Loucy (cell line): Measurements from ENCODE around the gene SPACA5.

Experiments used
- H2AFZ ChIP-seq: fragments of 200-600 bp; sonication (generic); 2 replicates; pipeline ENCODE4 v1.6.0; 2016; ENCODE audit warnings: antibody characterized with exemption, mild to moderate bottlenecking, low read length, moderate library complexity
- H3F3A ChIP-seq: fragments of 200-600 bp; 2 replicates; pipeline ENCODE4 v1.6.0; 2016; ENCODE audit warnings: antibody characterized with exemption, low read depth, mild to moderate bottlenecking
- H3K27me3 ChIP-seq: fragments of 200-600 bp; sonication (generic); 2 replicates; pipeline ENCODE4 v1.6.1; 2014; ENCODE audit warnings: low read length, mild to moderate bottlenecking; ENCODE audit not compliant: insufficient read depth, poor library complexity, severe bottlenecking
- H3K36me3 ChIP-seq: fragments of 200-600 bp; sonication (generic); 2 replicates; pipeline ENCODE4 v1.6.1; 2016; ENCODE audit warnings: low read length; ENCODE audit not compliant: insufficient read depth
- H3K4me1 ChIP-seq: fragments of 200-600 bp; sonication (generic); 2 replicates; pipeline ENCODE4 v1.5.1; 2014; ENCODE audit warnings: low read length, mild to moderate bottlenecking; ENCODE audit not compliant: insufficient read depth, poor library complexity, severe bottlenecking
- H3K4me2 ChIP-seq: fragments of 200-600 bp; sonication (generic); 2 replicates; pipeline ENCODE4 v1.6.0; 2014; ENCODE audit warnings: antibody characterized with exemption, low read length, low read depth, mild to moderate bottlenecking; ENCODE audit not compliant: poor library complexity, severe bottlenecking
- H3K4me3 ChIP-seq: fragments of 200-600 bp; sonication (generic); 2 replicates; pipeline ENCODE4 v1.5.1; 2014; ENCODE audit warnings: low read length, mild to moderate bottlenecking, mixed read lengths; ENCODE audit not compliant: poor library complexity, severe bottlenecking
- H3K79me2 ChIP-seq: fragments of 200-600 bp; sonication (generic); 2 replicates; pipeline ENCODE4 v1.6.1; 2014; ENCODE audit warnings: low read length; ENCODE audit not compliant: insufficient read depth
- H3K9ac ChIP-seq: fragments of 200-600 bp; sonication (generic); 2 replicates; pipeline ENCODE4 v1.6.0; 2014; ENCODE audit warnings: mild to moderate bottlenecking, low read depth, low read length, moderate library complexity; ENCODE audit not compliant: poor library complexity, severe bottlenecking
- H3K9me2 ChIP-seq: fragments of 200-600 bp; sonication (generic); replicated peaks from 2 replicates; pipeline ENCODE4 v1.6.1; 2016; ENCODE audit warnings: low read depth, low read length, mixed read lengths
- H3K9me3 ChIP-seq: fragments of 200-600 bp; sonication (generic); 2 replicates; pipeline ENCODE4 v1.6.1; 2014; ENCODE audit warnings: mild to moderate bottlenecking, antibody characterized with exemption, low read length, low read depth; ENCODE audit not compliant: insufficient read depth
- H4K20me1 ChIP-seq: fragments of 200-600 bp; sonication (generic); 2 replicates; pipeline ENCODE4 v1.6.0; 2014; ENCODE audit warnings: antibody characterized with exemption, low read length, mild to moderate bottlenecking; ENCODE audit not compliant: insufficient read depth, poor library complexity, severe bottlenecking
- EZH2phosphoT487 ChIP-seq: fragments of 200-600 bp; IDR thresholded peaks from 2 replicates; pipeline ENCODE4 v1.6.1; 2018; ENCODE audit warnings: antibody characterized with exemption, mild to moderate bottlenecking, moderate library complexity, borderline replicate concordance
- TF ChIP-seq, protein P1 (sequence below): fragments of 200-600 bp; sonication (generic); conservative IDR thresholded peaks from 2 replicates; pipeline ENCODE4 v1.5.1; 2014; ENCODE audit warnings: mild to moderate bottlenecking, antibody characterized with exemption, low read length

Gene SPACA5

GRCh38 chrX:48046846-48047245 lies 40.1 kb downstream of the SPACA5 start:
- Histone ChIP-seq H3K4me1 (no peaks in the 10 kb centered on the region), H3K4me3 (no peak overlapping the region), H3K36me3 (no peaks in the 10 kb centered on the region), H3F3A (no peaks in the 10 kb centered on the region), H3K9me3 (no peaks in the 10 kb centered on the region), H3K9ac (no peak overlapping the region), H4K20me1 (no peaks in the 10 kb centered on the region), H3K27me3 (no peaks in the 10 kb centered on the region), H3K4me2 (no peak overlapping the region), H2AFZ (no peak overlapping the region), H3K9me2 (no peaks in the 10 kb centered on the region), H3K79me2 (no peaks in the 10 kb centered on the region)
- TF ChIP-seq EZH2phosphoT487: no peak
- TF ChIP-seq, protein P1, sequence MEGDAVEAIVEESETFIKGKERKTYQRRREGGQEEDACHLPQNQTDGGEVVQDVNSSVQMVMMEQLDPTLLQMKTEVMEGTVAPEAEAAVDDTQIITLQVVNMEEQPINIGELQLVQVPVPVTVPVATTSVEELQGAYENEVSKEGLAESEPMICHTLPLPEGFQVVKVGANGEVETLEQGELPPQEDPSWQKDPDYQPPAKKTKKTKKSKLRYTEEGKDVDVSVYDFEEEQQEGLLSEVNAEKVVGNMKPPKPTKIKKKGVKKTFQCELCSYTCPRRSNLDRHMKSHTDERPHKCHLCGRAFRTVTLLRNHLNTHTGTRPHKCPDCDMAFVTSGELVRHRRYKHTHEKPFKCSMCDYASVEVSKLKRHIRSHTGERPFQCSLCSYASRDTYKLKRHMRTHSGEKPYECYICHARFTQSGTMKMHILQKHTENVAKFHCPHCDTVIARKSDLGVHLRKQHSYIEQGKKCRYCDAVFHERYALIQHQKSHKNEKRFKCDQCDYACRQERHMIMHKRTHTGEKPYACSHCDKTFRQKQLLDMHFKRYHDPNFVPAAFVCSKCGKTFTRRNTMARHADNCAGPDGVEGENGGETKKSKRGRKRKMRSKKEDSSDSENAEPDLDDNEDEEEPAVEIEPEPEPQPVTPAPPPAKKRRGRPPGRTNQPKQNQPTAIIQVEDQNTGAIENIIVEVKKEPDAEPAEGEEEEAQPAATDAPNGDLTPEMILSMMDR: no peak

DNA sequence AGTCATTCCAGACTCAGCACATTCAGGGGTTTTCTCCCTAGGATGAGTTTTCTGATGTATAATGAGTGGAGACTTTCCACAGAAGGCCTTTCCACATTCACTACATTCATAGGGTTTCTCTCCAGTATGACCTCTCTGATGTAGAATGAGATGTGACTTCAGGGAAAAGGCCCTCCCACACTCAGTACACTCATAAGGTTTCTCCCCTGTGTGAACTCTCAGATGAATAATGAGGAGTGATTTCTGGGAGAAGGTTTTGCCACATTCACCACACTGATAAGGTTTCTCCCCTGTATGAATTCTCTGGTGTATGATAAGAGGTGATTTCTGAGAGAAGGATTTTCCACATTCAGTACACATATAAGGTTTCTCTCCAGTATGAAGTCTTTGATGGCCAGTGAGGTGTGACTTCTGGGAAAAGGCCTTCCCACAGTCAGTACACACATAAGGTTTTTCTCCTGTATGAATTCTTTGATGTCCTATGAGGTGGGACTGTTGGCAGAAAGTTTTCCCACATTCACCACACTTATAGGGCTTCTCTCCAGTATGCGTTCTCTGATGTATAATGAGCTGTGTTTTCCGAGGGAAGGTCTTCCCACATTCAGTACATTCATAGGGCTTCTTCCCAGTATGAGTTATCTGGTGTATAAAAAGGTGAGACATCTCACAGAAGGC lies 52.0 kb downstream of the SPACA5 start:
- Histone ChIP-seq H2AFZ (no peak overlapping the region), H3K9me3 (no peaks in the 10 kb centered on the region; the same call in 1 of the 2 replicates), H3K27me3 (no peaks in the 10 kb centered on the region), H3K4me3 (no peak overlapping the region), H4K20me1 (no peaks in the 10 kb centered on the region), H3K36me3 (peaks cover 11% of the 10 kb centered on the region; the same call in 1 of the 2 replicates), H3K9ac (no peak overlapping the region), H3K79me2 (no peaks in the 10 kb centered on the region), H3K4me1 (no peaks in the 10 kb centered on the region), H3F3A (no peaks in the 10 kb centered on the region), H3K9me2 (no peaks in the 10 kb centered on the region), H3K4me2 (no peak overlapping the region)
- TF ChIP-seq, protein P1: no peak
- TF ChIP-seq EZH2phosphoT487: no peak

GRCh38 chrX:48059296-48059639 lies 52.5 kb downstream of the SPACA5 start:
- H3K9me2 ChIP-seq: no peaks in the 10 kb centered on the region
- H4K20me1 ChIP-seq: no peaks in the 10 kb centered on the region
- H3K4me3 ChIP-seq: no peak overlapping the region
- H3K4me1 ChIP-seq: no peaks in the 10 kb centered on the region
- no peaks in the 10 kb centered on the region for H3K79me2 ChIP-seq
- peaks cover 11% of the 10 kb centered on the region; the same call in 1 of the 2 replicates for H3K36me3 ChIP-seq
- no peaks in the 10 kb centered on the region; the same call in 1 of the 2 replicates for H3K9me3 ChIP-seq
- H3F3A ChIP-seq: no peaks in the 10 kb centered on the region
- H2AFZ ChIP-seq: no peak overlapping the region
- no peak for TF ChIP-seq EZH2phosphoT487
- TF ChIP-seq, protein P1: no peak
- H3K4me2 ChIP-seq: no peak overlapping the region
- H3K9ac ChIP-seq: no peak overlapping the region
- no peaks in the 10 kb centered on the region for H3K27me3 ChIP-seq
